Mesendoderm (in vitro differentiated cells): ENCODE measurements around the gene ACO2.

ENCODE experiments used
- DNase-seq: peaks from one replicate; pipeline ENCODE4 v3.0.0; 2013
- H2AK5ac ChIP-seq: 2 replicates; pipeline ENCODE4 v1.6.1; 2013; ENCODE audit warnings: low read length, inconsistent platforms
- H2BK120ac ChIP-seq: 2 replicates; pipeline ENCODE4 v1.6.1; 2013; ENCODE audit warnings: low read depth, mild to moderate bottlenecking, low read length, moderate library complexity, mixed read lengths
- H2BK15ac ChIP-seq: replicated peaks from 2 replicates; pipeline ENCODE4 v1.6.1; 2013; ENCODE audit warnings: low read depth, mild to moderate bottlenecking, moderate library complexity
- H2BK5ac ChIP-seq: 2 replicates; pipeline ENCODE4 v1.6.1; 2013; ENCODE audit warnings: low read length, inconsistent platforms
- H3K18ac ChIP-seq: 2 replicates; pipeline ENCODE4 v1.6.1; 2013; ENCODE audit warnings: mild to moderate bottlenecking, low read length, mixed read lengths
- H3K23ac ChIP-seq: one replicate; pipeline ENCODE4 v1.6.1; 2013; ENCODE audit warnings: low read length
- H3K27ac ChIP-seq: 2 replicates; pipeline ENCODE4 v1.5.1; 2013; ENCODE audit warnings: low read depth, mild to moderate bottlenecking, inconsistent platforms, low read length, moderate library complexity
- H3K27me3 ChIP-seq: 2 replicates; pipeline ENCODE4 v1.6.1; 2013; ENCODE audit warnings: low read length, control low read depth, mild to moderate bottlenecking, inconsistent platforms; ENCODE audit not compliant: insufficient read depth, poor library complexity
- H3K36me3 ChIP-seq: 2 replicates; pipeline ENCODE4 v1.6.1; 2013; ENCODE audit warnings: low read length, inconsistent platforms; ENCODE audit not compliant: control insufficient read depth, insufficient read depth
- H3K4ac ChIP-seq: one replicate; pipeline ENCODE4 v1.6.1; 2013; ENCODE audit warnings: low read depth, mild to moderate bottlenecking, low read length, moderate library complexity
- H3K4me1 ChIP-seq: 2 replicates; pipeline ENCODE4 v1.6.1; 2013; ENCODE audit warnings: low read depth, low read length, inconsistent platforms; ENCODE audit not compliant: control insufficient read depth
- H3K4me2 ChIP-seq: 2 replicates; pipeline ENCODE4 v1.6.1; 2013; ENCODE audit warnings: low read length
- H3K4me3 ChIP-seq: 2 replicates; pipeline ENCODE4 v1.5.1; 2013; ENCODE audit warnings: mild to moderate bottlenecking, low read length
- H3K56ac ChIP-seq: one replicate; pipeline ENCODE4 v1.6.1; 2013; ENCODE audit warnings: low read length
- H3K79me1 ChIP-seq: 2 replicates; pipeline ENCODE4 v1.6.1; 2013; ENCODE audit warnings: low read length, inconsistent platforms
- H3K79me2 ChIP-seq: 2 replicates; pipeline ENCODE4 v1.6.1; 2013; ENCODE audit warnings: mild to moderate bottlenecking, low read length; ENCODE audit not compliant: control insufficient read depth, insufficient read depth
- H3K9ac ChIP-seq: 2 replicates; pipeline ENCODE4 v1.6.1; 2013; ENCODE audit warnings: low read length, inconsistent platforms
- H4K5ac ChIP-seq: one replicate; pipeline ENCODE4 v1.6.1; 2013; ENCODE audit warnings: low read length
- H4K8ac ChIP-seq: one replicate; pipeline ENCODE4 v1.6.1; 2013; ENCODE audit warnings: low read depth, mild to moderate bottlenecking, control low read depth, low read length, moderate library complexity
- WGBS: extraction: QIAGEN DNeasy Blood & Tissue Kit; methylation state at CpG from one replicate; pipeline ENCODE4 v1.1.7; 2013; ENCODE audit warnings: low lambda C conversion rate, missing lambda C conversion rate; ENCODE audit not compliant: insufficient coverage; ENCODE audit errors: extremely low coverage; 5-methylcytosine and 5-hydroxymethylcytosine counted together

The ACO2 gene

GRCh38 chr22:41501209-41501608 lies 32.3 kb downstream of the ACO2 start:
- no peak overlapping the region for H3K56ac ChIP-seq
- no peak overlapping the region for H2BK15ac ChIP-seq
- no peak overlapping the region for H4K8ac ChIP-seq
- H3K4ac ChIP-seq: no peak overlapping the region
- H4K5ac ChIP-seq: no peak overlapping the region
- no peak overlapping the region for H2AK5ac ChIP-seq
- no peaks in the 10 kb centered on the region for H3K4me1 ChIP-seq
- no peak overlapping the region for H2BK120ac ChIP-seq
- peaks cover 4% of the 10 kb centered on the region for H3K79me1 ChIP-seq
- H3K36me3 ChIP-seq: no peaks in the 10 kb centered on the region
- no peak overlapping the region for H3K23ac ChIP-seq
- H3K4me2 ChIP-seq: no peak overlapping the region
- H3K18ac ChIP-seq: no peak overlapping the region
- no peak overlapping the region for H3K27ac ChIP-seq
- no peak overlapping the region for H3K9ac ChIP-seq
- DNase-seq: peak; percentile 37
- no CpG with 5 or more reads among the region's 5 CpGs for WGBS
- H3K79me2 ChIP-seq: no peaks in the 10 kb centered on the region
- no peak overlapping the region for H2BK5ac ChIP-seq
- no peak overlapping the region for H3K4me3 ChIP-seq
- no peaks in the 10 kb centered on the region for H3K27me3 ChIP-seq

GRCh38 chr22:41504397-41504796 lies 35.5 kb downstream of the ACO2 start:
- Histone ChIP-seq H3K79me2 (no peaks in the 10 kb centered on the region), H3K4me2 (no peak overlapping the region)
- no peak for DNase-seq

DNA sequence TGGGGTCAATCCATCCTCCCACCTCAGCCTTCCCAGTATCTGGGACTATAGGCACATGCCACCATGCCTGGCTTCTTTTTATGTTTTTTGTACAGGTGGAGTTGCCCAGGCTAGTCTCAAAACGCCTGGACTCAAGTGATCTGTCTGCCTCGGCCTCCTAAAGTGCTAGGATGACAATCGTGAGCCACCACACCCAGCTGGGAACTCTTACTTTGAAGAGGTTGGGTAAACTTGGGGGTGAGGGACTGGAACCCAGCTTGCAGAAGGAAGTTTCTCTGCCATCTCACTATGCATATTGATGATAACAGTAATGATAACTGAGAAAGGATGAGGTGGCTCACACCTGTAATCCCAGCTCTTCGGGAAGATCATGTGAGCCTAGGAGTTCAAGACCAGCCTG lies 35.9 kb downstream of the ACO2 start:
- no peak overlapping the region for H4K8ac ChIP-seq
- no peak overlapping the region for H2BK15ac ChIP-seq
- no peaks in the 10 kb centered on the region for H3K36me3 ChIP-seq
- no peak overlapping the region for H3K27ac ChIP-seq
- H3K56ac ChIP-seq: no peak overlapping the region
- no peak overlapping the region for H3K4ac ChIP-seq
- H3K4me3 ChIP-seq: no peak overlapping the region
- H3K9ac ChIP-seq: no peak overlapping the region
- no peaks in the 10 kb centered on the region for H3K4me1 ChIP-seq
- no peak overlapping the region for H3K4me2 ChIP-seq
- H4K5ac ChIP-seq: no peak overlapping the region
- H3K27me3 ChIP-seq: no peaks in the 10 kb centered on the region
- no CpG with 5 or more reads among the region's 4 CpGs for WGBS
- no peak overlapping the region for H2AK5ac ChIP-seq
- H3K23ac ChIP-seq: no peak overlapping the region
- no peak overlapping the region for H3K18ac ChIP-seq
- no peaks in the 10 kb centered on the region for H3K79me2 ChIP-seq
- peaks cover 4% of the 10 kb centered on the region for H3K79me1 ChIP-seq
- no peak for DNase-seq
- no peak overlapping the region for H2BK120ac ChIP-seq
- no peak overlapping the region for H2BK5ac ChIP-seq

More at GRCh38 chr22:41504397-41504796, 35.5 kb downstream of the ACO2 start:
- H4K8ac ChIP-seq: no peak overlapping the region
- H3K56ac ChIP-seq: no peak overlapping the region
- H2BK15ac ChIP-seq: no peak overlapping the region
- no peak overlapping the region for H3K23ac ChIP-seq
- H3K18ac ChIP-seq: no peak overlapping the region
- no peak overlapping the region for H2AK5ac ChIP-seq
- no peak overlapping the region for H2BK5ac ChIP-seq
- no CpG with 5 or more reads among the region's 7 CpGs for WGBS
- no peak overlapping the region for H4K5ac ChIP-seq
- no peak overlapping the region for H3K4me3 ChIP-seq
- no peak overlapping the region for H2BK120ac ChIP-seq
- H3K36me3 ChIP-seq: no peaks in the 10 kb centered on the region
- H3K9ac ChIP-seq: no peak overlapping the region
- H3K27ac ChIP-seq: no peak overlapping the region
- H3K4ac ChIP-seq: no peak overlapping the region
- H3K79me1 ChIP-seq: peaks cover 4% of the 10 kb centered on the region
- no peaks in the 10 kb centered on the region for H3K4me1 ChIP-seq
- no peaks in the 10 kb centered on the region for H3K27me3 ChIP-seq

GRCh38 chr22:41505511-41506220 lies 36.7 kb downstream of the ACO2 start:
- H2BK120ac ChIP-seq: no peak overlapping the region
- no peak overlapping the region for H3K27ac ChIP-seq
- H2BK15ac ChIP-seq: no peak overlapping the region
- H3K18ac ChIP-seq: no peak overlapping the region
- no peak overlapping the region for H3K23ac ChIP-seq
- H3K56ac ChIP-seq: no peak overlapping the region
- H2AK5ac ChIP-seq: no peak overlapping the region
- no peak overlapping the region for H3K4me3 ChIP-seq
- peaks cover 4% of the 10 kb centered on the region for H3K79me1 ChIP-seq
- no peaks in the 10 kb centered on the region for H3K79me2 ChIP-seq
- no peak overlapping the region for H3K4me2 ChIP-seq
- no peaks in the 10 kb centered on the region for H3K27me3 ChIP-seq
- no peaks in the 10 kb centered on the region for H3K4me1 ChIP-seq
- no peak overlapping the region for H4K8ac ChIP-seq
- H3K4ac ChIP-seq: no peak overlapping the region
- H2BK5ac ChIP-seq: no peak overlapping the region
- no CpG with 5 or more reads among the region's 10 CpGs for WGBS
- DNase-seq: no peak
- no peak overlapping the region for H4K5ac ChIP-seq
- no peak overlapping the region for H3K9ac ChIP-seq
- no peaks in the 10 kb centered on the region for H3K36me3 ChIP-seq

DNA sequence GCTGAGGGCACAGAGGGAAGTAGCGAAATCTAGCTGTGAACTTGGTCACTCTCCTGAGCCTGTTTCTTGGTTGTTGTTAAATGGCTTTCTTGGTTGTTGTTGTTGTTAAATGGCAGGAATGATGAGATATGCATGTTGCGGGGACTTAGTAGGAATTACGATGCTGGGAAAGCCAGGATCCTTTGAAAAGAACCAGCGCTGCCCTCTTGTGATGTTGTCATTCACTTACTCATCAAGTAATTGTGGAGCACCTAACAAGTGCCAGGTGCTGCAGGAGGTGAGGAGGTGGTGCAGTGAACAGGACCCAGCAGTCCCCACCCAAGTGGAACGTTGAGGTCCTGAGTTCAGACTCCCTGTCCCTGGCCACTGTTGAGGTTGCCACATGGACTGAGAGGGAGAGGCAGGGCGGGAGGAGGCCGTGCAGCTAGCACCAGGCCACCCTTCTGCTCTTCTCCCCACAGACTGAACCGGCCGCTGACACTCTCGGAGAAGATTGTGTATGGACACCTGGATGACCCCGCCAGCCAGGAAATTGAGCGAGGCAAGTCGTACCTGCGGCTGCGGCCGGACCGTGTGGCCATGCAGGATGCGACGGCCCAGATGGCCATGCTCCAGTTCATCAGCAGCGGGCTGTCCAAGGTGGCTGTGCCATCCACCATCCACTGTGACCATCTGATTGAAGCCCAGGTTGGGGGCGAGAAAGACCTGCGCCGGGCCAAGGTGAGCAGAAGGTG lies 38.6 kb downstream of the ACO2 start:
- Histone ChIP-seq H3K27me3 (no peaks in the 10 kb centered on the region), H3K4me2 (no peak overlapping the region), H2AK5ac (no peak overlapping the region), H2BK5ac (no peak overlapping the region), H3K4me1 (peaks cover 4% of the 10 kb centered on the region), H3K36me3 (no peaks in the 10 kb centered on the region), H4K8ac (no peak overlapping the region), H3K4ac (no peak overlapping the region), H3K9ac (no peak overlapping the region), H3K18ac (no peak overlapping the region), H3K27ac (no peak overlapping the region), H3K56ac (peak overlapping the region; percentile 34), H4K5ac (no peak overlapping the region), H3K23ac (no peak overlapping the region), H3K79me2 (no peaks in the 10 kb centered on the region), H2BK15ac (no peak overlapping the region), H2BK120ac (no peak overlapping the region), H3K79me1 (peaks cover 2% of the 10 kb centered on the region), H3K4me3 (no peak overlapping the region)
- no peak for DNase-seq
- no CpG with 5 or more reads among the region's 23 CpGs for WGBS
